Measurements from ENCODE around the gene PTCD3.

The PTCD3 gene

DNA sequence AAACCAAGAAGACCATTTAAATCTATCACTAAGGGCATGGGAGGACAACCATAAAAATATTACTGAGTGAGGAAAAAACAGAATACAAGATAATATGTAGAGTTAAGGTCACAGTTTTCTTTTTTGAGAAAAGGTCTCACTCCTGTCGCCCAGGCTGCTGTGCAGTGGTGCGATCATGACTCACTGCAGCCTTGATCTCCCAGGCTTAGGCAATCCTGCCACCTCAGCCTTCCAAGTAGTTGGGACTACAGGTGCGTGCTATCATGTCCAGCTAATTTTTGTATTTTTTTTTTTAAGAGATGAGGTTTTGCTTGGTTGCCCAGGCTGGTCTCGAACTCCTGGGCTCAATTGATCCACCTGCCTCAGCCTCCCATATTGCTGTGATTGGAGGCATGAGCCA is 24.3 kb upstream of the PTCD3 start:
- DNase-seq (ENCODE audit: low read depth in 2 of 2), result no peak

DNA sequence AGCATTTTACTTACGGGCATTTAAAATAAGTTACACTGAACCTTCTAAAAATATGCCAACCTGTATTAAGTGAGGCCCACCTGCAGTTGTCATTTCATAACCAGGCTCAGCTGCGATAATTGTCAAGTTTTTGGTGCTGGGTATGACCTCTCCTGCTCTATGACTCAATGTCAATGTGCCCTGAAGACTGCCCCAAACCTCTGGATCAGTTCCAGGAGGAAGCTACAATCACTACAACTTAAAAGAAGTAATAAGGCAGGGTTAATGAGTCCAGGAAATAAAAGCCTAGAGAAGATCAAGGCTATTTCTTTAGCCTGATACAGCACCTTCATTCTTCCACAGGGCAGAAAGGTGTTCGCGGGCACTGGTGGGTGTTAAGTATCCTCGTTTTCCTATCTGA is 23.3 kb upstream of the PTCD3 start:
- DNase-seq (ENCODE audit: low read depth in 2 of 2), result no peak

- DNase-seq (ENCODE audit: low read depth in 2 of 2), result no peak
These were observed 17.8 kb upstream of the PTCD3 start for GRCh38 chr2:86087936-86088850.

GRCh38 chr2:86094229-86094628 is 11.8 kb upstream of the PTCD3 start:
- DNase-seq (ENCODE audit: low read depth in 2 of 2), result no peak

GRCh38 chr2:86097114-86097896 is 8.7 kb upstream of the PTCD3 start:
- no peak for DNase-seq (ENCODE audit: low read depth in 2 of 2)

- no peak for DNase-seq (ENCODE audit: low read depth in 2 of 2)
These were observed 8.1 kb upstream of the PTCD3 start for GRCh38 chr2:86097913-86098312.

DNA sequence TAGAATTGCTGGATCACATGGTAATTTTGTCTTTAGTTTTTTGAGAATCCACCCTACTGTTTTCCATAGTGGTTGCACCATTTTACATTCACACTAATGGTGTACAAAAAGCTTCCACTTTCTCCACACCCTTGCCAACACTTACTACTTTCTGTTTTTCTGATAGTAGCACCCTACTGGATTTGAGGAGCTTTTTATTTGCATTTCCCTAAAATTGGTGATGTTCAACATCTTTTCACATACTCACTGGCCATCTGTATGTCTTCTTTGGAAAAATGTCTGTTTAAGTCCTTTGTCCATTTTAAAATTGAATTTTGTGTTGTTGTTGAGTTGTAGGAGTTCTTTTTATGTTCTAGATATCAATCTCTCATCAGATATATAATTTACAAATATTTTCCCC is 3.9 kb upstream of the PTCD3 start:
- DNase-seq (ENCODE audit: low read depth in 2 of 2), result no peak

- peak; percentile 59 to 63 for DNase-seq (ENCODE audit: low read depth in 2 of 2)
These were observed 625 bp upstream of the PTCD3 start, which contains the start of gene POLR1A for GRCh38 chr2:86105252-86105968. Gene POLR1A, minus strand, starts transcription at chr2:86105886. Its CDS starts 110 bp downstream, at chr2:86105776.

DNA sequence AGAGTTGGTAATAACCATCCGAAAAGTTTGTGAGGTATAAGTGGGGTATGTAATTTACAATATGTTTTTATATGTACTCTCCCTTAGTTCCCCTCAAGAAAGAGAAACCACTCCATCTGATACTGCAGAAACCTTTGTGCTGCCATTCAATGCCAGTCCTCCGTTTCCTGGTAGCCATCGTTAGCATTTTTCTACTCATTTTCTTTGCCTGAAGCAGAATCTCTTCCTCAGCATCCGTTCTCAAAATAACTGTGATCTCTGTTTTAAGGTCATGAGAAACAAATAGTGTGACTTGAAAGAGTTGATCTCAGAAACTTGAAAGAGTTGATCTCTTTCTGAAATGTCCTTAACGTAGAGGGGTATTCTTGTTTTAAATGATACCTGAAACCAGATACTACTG is 996 bp downstream of the PTCD3 start:
- DNase-seq (ENCODE audit: low read depth in 2 of 2), result no peak

DNA sequence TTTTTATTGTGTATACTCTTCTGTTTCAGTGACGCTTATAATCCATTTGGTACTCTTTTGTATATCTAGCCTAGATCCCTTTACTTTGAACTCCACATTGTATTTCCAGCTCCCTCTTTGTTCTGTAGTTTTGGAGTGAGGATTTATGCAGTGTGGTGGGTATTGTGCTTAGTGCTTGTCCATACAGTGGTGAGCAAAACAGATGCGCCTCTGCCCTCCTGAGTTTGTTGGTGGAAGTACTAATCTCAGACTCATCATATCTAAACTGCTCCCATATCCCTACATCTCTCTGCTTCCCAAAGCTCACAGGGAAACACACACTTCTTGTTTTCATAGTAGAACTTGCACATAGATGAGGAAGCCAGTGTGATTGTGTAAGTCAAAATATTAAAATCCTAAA is 12.1 kb downstream of the PTCD3 start:
- no peak for DNase-seq (ENCODE audit: low read depth in 2 of 2)

- no peak for DNase-seq (ENCODE audit: low read depth in 2 of 2)
These were observed 17.4 kb downstream of the PTCD3 start for GRCh38 chr2:86123328-86123925.

DNA sequence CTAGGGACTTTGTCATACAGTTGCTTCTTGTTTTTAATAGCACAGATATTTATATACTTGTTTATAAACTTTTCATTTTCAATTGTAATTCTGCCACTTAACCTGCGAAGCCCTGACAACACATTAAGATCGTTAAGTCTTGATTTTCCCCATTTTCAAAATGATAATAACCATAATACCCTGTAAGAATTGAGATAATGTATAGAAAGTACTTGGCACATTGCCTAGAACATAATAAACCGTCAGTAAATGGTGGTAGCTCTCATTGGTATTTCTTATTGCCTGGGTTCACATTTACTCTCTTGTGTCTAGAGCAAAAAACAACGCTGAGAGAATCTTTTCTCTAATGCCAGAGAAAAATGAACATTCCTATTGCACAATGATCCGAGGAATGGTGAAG is 18.6 kb downstream of the PTCD3 start:
- no peak for DNase-seq (ENCODE audit: low read depth in 2 of 2)

DNA sequence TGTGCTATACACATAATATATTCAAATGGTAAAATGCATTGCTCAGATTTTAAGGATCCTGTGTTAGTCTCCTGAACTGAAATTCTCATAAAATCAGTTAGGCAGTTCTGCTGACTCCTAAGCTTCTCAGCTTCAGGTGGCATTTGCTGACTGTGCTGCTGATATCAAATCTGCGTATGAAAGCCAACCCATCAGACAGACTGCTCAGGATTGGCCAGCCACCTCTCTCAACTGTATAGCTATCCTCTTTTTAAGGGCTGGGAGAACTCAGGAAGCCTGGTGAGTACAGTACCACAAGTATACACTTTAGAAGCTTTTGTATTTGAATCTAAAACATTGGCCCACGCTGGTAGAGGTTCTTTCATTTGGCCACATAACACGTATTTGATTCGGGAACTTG is 28.7 kb downstream of the PTCD3 start:
- DNase-seq (ENCODE audit: low read depth in 2 of 2), result no peak

- no peak for DNase-seq (ENCODE audit: low read depth in 2 of 2)
These were observed 29.6 kb downstream of the PTCD3 start for GRCh38 chr2:86135653-86136052.

GRCh38 chr2:86136141-86136540 is 30.1 kb downstream of the PTCD3 start:
- DNase-seq (ENCODE audit: low read depth in 2 of 2), result no peak

- DNase-seq (ENCODE audit: low read depth in 2 of 2), result no peak
These were observed 32.9 kb downstream of the PTCD3 start for GRCh38 chr2:86138736-86139625.

DNA sequence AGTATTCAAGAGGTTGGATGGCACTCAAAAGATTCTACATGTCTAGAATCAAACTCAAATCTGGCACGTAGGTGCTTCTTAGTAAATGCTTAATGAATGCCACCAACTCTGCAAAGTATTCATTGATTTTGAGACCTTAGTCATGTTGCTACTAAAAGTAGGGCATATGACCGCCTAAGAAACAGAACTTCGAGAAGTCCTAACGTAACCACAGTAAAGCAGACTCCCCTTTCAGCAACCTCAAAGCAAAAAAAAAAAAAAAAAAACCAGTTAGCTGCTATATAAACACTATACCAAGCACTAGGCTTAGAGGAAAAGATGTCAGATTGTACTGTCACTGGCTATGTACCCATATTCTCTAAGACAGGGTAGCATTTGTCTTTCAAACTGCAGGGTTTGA is 33.9 kb downstream of the PTCD3 start:
- DNase-seq (ENCODE audit: low read depth in 2 of 2), result no peak

- DNase-seq (ENCODE audit: low read depth in 2 of 2), result no peak
These were observed 34.9 kb downstream of the PTCD3 start for GRCh38 chr2:86140969-86141392.

DNA sequence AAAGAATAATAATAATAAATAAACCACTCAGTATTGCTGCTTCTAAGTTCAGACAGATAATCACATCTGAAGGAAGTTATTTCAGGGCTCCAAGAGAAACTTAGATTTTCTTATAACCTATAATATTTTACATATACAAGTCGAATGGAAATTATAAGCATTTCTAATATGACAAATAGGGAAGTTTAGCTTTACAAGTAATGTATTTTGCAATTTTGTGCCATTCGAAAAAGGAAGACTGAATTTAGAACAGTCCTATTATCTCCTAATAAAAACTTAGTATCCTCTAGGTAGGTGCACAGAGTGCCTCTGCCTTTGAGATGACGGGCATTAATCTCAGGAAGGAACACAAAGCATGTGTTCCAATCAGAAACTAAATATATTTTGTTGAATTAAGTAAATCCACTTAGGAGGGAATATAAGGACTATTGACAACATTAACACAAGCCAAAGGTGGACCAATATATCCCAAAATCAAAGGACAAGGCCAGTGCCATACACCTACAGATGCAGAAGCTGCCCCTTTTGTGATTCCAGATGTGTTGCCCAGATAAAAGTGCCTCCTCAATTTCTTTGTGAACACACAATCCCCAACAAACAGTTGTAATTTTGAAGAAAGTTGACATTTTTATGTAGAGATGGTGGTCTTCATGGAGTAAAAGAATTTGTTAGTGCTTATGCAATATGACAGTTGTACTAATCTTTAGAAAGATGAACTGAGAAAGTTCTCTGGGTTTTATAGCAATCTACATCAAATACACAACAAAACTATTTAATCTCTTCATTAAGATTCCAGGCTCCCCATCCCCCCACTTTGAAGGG is 36.6 kb downstream of the PTCD3 start:
- no peak for DNase-seq (ENCODE audit: low read depth in 2 of 2)

DNA sequence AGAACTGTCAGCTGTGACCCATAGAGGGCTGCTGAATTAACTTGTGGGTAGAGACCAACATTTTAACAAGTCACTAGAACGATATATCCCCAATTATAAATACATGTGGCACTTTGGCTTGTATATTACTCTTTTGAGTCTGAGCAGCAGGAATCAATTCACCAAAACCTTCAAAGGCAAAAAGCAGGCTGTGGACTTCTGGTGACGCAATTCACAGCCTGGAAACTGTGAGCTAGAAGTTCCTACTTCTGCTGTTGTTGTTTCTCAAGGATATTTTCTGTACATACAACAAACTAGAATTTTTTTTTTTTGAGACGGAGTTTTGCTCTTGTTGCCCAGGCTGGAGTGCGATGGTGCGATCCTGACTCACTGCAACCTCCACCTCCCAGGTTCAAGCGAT is 37.3 kb downstream of the PTCD3 start:
- DNase-seq (ENCODE audit: low read depth in 2 of 2), result no peak
